ENCODE results near the gene HSP90AB1. TPM values are rescaled to one million over a fixed set of nuclear protein-coding genes. Genes with fewer than 3 reads are reported as not detected.

HSP90AB1 gene
- polyA plus RNA-seq, 1 of the 3 experiments (the other 2 are of a cell fraction) = 843 TPM

DNA sequence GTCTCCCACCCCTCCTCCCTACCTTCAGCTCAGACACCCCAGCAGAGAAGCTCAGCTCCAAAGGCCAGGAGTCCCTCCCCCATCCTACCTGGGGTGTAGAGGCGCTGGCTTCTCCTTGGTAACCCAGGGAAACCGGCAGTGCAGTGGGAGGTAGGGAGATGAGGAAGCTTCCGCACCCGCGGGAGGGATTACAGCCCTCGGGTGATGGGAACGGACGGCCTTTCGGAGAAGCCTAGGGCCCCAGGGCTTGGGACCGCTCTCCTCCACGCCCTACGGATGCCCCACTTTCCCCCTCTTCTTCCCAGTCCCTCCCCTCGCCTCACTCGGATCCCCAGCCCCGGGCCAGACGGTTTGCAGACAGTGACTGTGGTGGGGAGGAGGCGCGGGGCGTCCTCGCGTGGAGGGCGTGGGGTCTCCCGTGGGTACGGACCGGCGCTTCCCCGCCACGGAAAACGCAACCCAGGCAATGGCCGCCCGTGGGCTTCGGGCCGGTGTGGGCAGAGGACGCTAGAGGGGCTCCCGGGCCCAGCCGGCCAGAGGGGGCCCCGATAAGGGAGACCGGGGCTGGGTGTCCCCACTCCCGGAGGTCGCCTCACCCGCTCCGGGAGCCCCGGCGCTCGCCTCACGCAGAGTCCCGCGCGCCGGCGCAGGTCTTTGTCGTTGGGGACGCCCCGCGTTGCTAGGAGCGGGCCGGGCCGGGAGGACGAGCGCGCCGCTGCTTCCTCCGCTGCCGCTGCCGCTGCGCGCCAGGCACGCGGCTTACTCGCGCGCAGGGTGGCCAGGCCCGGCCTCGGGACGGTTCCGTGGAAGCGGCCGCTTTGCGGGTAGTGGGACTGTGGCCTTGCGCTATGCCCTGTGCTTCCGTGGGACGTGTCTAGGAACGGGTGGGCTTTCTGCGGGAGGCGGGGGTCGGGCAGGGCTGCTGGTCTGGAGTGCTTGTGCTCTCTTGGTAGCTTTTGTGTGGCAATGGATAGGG lies 50.5 kb downstream of the HSP90AB1 start:
- Histone ChIP-seq H4K20me1 (ENCODE audit: insufficient read depth) (no peaks in the 10 kb centered on the region), H3K27me3 (ENCODE audit: insufficient read depth) (peaks cover 16% of the 10 kb centered on the region; the same call in 1 of the 2 replicates), H3K9me3 (no peaks in the 10 kb centered on the region), H3K4me1 (ENCODE audit: control insufficient read depth in 1 of 2, insufficient read depth in 2 of 2, low read depth in 1 of 2, low read length in 1 of 2) (peaks cover 0 to 15% of the 10 kb centered on the region in 2 experiments; a peak in 1 of 4 replicates), H3K36me3 (replicated peaks in 1 of 2; ENCODE audit: control insufficient read depth in 1 of 2, insufficient read depth in 2 of 2, low read length in 1 of 2) (peaks cover 0 to 8% of the 10 kb centered on the region in 2 experiments), H3K27ac (ENCODE audit: low read depth in 2 of 2, low read length in 1 of 2) (no peak overlapping the region), H3K4me2 (peak overlapping the region; percentile 97), H2AFZ (ENCODE audit: low read depth) (no peak overlapping the region), H3K9ac (no peak overlapping the region), H3K4me3 (ENCODE audit: low read depth in 2 of 2, low read length in 1 of 2) (peak overlapping the region; percentile 56 to 58), H3K79me2 (ENCODE audit: insufficient read depth) (no peaks in the 10 kb centered on the region), H3K9me2 (no peaks in the 10 kb centered on the region), H3F3A (replicated peaks; ENCODE audit: insufficient read depth) (no peaks in the 10 kb centered on the region)
- TF ChIP-seq MXI1 (IDR thresholded peaks at IDR 0.05; ENCODE audit: low read depth, low read length) = peak; percentile 80; the same call in 1 of the 2 replicates
- peak; percentile 66 for TF ChIP-seq NRF1 (IDR thresholded peaks at IDR 0.05; ENCODE audit: low read depth, low read length)
- no peak for TF ChIP-seq TEAD4 (IDR thresholded peaks at IDR 0.05; ENCODE audit: borderline replicate concordance, insufficient read depth)
- WGBS (ENCODE audit: low lambda C conversion rate) = 0% methylated on average over 17 of the region's 86 CpGs
- CTCF ChIA-PET = interaction anchor here (0.6 to 16.5 kb wide), 13 partner anchors 8 to 286 kb away, joined by 3 to 238 read pairs (median 5); partner anchors contain the start of genes AARS2, NFKBIE, SLC35B2 and TMEM151B
- peak; percentile 89 for DNase-seq
- POLR2A ChIA-PET = interaction anchor here (0.7 to 2.0 kb wide), 6 partner anchors 8 to 27 kb away, joined by 3 to 8 read pairs (median 4); partner anchors contain the start of genes AARS2 and TMEM151B

- CTCF ChIA-PET = interaction anchor here (0.9 to 16.5 kb wide), 12 partner anchors 7 to 125 kb away, joined by 3 to 238 read pairs (median 4); partner anchors contain the start of genes AARS2, NFKBIE, SLC35B2 and TMEM151B
- Histone ChIP-seq H4K20me1 (ENCODE audit: insufficient read depth) (no peaks in the 10 kb centered on the region), H3K9ac (no peak overlapping the region), H3K27me3 (ENCODE audit: insufficient read depth) (peaks cover 16% of the 10 kb centered on the region; the same call in 1 of the 2 replicates), H3K4me1 (ENCODE audit: control insufficient read depth in 1 of 2, insufficient read depth in 2 of 2, low read depth in 1 of 2, low read length in 1 of 2) (peaks cover 0 to 15% of the 10 kb centered on the region in 2 experiments; a peak in 1 of 4 replicates), H3F3A (replicated peaks; ENCODE audit: insufficient read depth) (no peaks in the 10 kb centered on the region), H3K27ac (ENCODE audit: low read depth in 2 of 2, low read length in 1 of 2) (no peak overlapping the region), H2AFZ (ENCODE audit: low read depth) (no peak overlapping the region), H3K4me2 (peak overlapping the region; percentile 97), H3K9me3 (no peaks in the 10 kb centered on the region), H3K79me2 (ENCODE audit: insufficient read depth) (no peaks in the 10 kb centered on the region), H3K4me3 (ENCODE audit: low read depth in 2 of 2, low read length in 1 of 2) (peak overlapping the region; percentile 56 to 58; a peak in 2 of 4 replicates), H3K36me3 (replicated peaks in 1 of 2; ENCODE audit: control insufficient read depth in 1 of 2, insufficient read depth in 2 of 2, low read length in 1 of 2) (peaks cover 0 to 17% of the 10 kb centered on the region in 2 experiments), H3K9me2 (no peaks in the 10 kb centered on the region)
- POLR2A ChIA-PET = interaction anchor here (0.7 to 1.2 kb wide), 5 partner anchors 9 to 44 kb away, joined by 3 to 4 read pairs (median 3); partner anchors contain the start of genes AARS2, SPATS1 and TMEM151B
- 76% methylated on average over 16 of the region's 20 CpGs for WGBS (ENCODE audit: low lambda C conversion rate)
- peak; percentile 57 for DNase-seq
- TF ChIP-seq CTCF (IDR thresholded peaks at IDR 0.05) (0 out of 2 replicates have a peak, but pooled peaks have one; percentile 7), GATA2 (CRISPR knock-in tag; IDR thresholded peaks at IDR 0.05) (no peak), GABPA (IDR thresholded peaks at IDR 0.05; ENCODE audit: low read depth) (no peak), EP300 (IDR thresholded peaks at IDR 0.05; ENCODE audit: borderline replicate concordance in 1 of 2, low read depth in 1 of 2, low read length in 1 of 2) (no peak), FOXM1 (IDR thresholded peaks at IDR 0.05; ENCODE audit: low read depth) (no peak), JUND (IDR thresholded peaks at IDR 0.05) (no peak), SIN3A (IDR thresholded peaks at IDR 0.05; ENCODE audit: borderline replicate concordance, low read depth, low read length) (no peak)
- TF ChIP-seq, protein P1, sequence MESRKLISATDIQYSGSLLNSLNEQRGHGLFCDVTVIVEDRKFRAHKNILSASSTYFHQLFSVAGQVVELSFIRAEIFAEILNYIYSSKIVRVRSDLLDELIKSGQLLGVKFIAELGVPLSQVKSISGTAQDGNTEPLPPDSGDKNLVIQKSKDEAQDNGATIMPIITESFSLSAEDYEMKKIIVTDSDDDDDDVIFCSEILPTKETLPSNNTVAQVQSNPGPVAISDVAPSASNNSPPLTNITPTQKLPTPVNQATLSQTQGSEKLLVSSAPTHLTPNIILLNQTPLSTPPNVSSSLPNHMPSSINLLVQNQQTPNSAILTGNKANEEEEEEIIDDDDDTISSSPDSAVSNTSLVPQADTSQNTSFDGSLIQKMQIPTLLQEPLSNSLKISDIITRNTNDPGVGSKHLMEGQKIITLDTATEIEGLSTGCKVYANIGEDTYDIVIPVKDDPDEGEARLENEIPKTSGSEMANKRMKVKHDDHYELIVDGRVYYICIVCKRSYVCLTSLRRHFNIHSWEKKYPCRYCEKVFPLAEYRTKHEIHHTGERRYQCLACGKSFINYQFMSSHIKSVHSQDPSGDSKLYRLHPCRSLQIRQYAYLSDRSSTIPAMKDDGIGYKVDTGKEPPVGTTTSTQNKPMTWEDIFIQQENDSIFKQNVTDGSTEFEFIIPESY (IDR thresholded peaks at IDR 0.05; ENCODE audit: borderline replicate concordance, low read depth) = no peak
Observed at GRCh38 chr6:44298055-44298803, 51.3 kb downstream of the HSP90AB1 start.

Data from SK-N-SH (cell line).